ENCODE results near the gene SLCO1A2.

DNA sequence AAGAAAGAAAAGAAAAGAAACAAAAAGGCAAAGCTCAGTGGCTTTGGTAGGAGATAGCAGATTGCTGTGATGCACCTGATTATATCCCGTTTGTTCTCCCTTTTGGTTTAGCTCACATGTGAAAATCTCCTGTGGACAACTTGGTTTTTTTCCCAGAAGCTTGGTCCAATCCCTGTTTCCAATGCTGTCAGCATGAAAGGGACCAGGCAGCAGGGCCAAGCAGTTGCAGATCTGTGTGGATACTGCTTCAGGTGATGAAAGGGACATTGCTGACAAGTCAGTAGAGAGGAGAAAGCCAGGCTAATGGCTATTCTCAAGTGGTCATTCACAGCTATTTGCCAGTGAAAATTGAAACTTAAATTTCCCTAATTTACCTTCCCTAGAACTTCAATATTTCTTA is 18.8 kb upstream of the SLCO1A2 start:
- no peak for TF ChIP-seq POLR2A (IDR thresholded peaks at IDR 0.05)
- TF ChIP-seq, protein P1, sequence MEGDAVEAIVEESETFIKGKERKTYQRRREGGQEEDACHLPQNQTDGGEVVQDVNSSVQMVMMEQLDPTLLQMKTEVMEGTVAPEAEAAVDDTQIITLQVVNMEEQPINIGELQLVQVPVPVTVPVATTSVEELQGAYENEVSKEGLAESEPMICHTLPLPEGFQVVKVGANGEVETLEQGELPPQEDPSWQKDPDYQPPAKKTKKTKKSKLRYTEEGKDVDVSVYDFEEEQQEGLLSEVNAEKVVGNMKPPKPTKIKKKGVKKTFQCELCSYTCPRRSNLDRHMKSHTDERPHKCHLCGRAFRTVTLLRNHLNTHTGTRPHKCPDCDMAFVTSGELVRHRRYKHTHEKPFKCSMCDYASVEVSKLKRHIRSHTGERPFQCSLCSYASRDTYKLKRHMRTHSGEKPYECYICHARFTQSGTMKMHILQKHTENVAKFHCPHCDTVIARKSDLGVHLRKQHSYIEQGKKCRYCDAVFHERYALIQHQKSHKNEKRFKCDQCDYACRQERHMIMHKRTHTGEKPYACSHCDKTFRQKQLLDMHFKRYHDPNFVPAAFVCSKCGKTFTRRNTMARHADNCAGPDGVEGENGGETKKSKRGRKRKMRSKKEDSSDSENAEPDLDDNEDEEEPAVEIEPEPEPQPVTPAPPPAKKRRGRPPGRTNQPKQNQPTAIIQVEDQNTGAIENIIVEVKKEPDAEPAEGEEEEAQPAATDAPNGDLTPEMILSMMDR (IDR thresholded peaks at IDR 0.05), result no peak

All from ovary (tissue), 3 donors.